Stimulated activated CD8-positive, alpha-beta memory T cell treated with anti-CD3 and anti-CD28 coated beads, Interleukin-15, amount 100 ng/mL, for 4 hours (primary cell): Measurements from ENCODE around the gene OR2A7.
"Not testable (repeated sequence)": the region's sequence is repeated elsewhere in the genome, so short reads cannot be mapped to it uniquely, and the experiment has no call there.

Source experiments
- DNase-seq, 2 donors: peaks; one replicate each; pipeline ENCODE4 v3.0.0-alpha.2; 2020; ENCODE audit warnings: low read depth in 2 of 2

The OR2A7 gene

DNA sequence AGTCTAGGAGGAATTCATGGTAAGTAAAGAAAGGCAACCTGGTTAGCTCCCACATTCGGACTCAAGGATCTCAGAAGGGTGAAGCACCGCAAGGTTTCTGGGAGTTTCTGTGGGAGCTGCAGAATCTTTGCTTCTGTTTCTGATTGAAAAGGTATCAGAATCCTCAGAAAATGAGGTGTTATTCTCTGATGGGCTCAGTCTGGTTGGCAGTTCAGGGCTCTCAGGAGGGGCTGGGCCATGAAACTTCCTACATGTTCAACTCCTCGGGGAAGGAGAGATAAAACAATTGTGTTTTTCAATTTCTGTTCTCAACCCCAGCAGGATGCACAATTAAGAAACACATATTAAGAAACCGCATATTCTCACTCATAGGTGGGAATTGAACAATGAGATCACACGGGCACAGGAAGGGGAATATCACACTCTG lies 9.1 kb downstream of the OR2A7 start:
- no peak for DNase-seq

DNA sequence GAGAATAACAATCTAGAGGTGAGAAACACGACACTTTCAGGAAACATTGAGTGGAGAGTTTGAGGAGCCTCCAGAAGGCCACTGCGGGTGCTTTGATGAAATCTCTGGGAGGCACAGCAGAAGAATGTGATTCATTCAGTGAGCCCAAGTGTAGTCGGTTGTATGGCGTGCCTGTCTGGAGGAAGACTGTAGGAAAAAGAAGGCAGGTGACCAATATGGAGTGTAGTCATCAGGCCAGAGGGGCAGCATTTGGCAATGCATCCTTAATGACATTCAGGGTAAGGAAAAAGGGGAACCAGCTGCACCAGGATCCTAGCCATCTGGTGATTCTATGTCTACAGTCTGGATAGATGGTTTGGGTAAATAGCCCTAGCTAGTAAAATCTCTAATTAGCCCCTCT lies 12.3 kb downstream of the OR2A7 start:
- not testable (repeated sequence) for DNase-seq

DNA sequence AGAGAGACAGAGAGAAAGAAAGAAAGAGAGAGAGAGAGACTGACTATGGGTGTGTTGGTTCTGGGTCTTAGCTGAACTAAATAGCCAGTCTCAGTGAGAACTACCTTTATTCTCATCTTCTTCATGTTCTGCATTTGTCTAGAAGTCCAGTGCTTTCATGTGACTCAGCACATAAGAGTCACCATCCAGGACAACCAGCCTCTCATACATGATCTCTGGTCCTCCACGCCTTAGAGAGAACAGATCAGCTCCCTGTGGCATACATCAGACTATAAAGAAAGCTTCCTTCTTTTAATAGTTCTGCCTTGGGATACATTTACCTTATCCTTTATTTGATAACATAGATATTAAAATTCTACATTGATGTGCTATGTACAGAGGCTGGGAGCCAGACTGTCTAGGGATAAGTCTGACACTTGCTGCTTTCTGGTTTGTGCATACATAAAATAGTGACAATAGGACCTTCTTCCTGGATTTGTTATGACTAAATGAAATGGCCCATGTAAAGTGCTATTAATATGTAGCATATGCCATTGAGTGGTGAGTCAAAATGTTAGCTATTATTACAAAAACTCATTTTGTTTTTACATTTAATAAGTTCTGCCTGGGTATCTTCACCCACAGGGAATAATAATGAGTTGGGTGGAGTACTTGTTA lies 16.8 kb downstream of the OR2A7 start:
- not testable (repeated sequence) for DNase-seq

DNA sequence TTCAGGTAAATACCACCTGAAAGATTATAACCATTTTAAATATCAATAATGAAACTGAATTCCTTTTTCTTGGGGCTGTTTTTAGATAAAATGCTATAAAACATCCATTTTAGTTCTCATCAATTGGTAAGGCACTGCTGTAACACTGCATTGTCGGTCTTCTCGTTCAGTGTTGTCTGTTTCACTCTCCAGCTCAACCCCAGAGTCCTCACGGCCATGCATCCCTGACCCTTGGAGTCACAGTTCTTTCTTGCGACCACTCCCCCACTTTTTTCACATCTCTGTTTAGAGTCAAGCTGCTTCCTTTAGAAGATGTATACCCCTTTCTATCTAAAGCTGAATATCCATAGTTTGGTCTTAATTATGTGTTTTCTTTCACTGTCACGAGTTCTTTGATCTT lies 17.6 kb downstream of the OR2A7 start:
- DNase-seq: not testable (repeated sequence)

DNA sequence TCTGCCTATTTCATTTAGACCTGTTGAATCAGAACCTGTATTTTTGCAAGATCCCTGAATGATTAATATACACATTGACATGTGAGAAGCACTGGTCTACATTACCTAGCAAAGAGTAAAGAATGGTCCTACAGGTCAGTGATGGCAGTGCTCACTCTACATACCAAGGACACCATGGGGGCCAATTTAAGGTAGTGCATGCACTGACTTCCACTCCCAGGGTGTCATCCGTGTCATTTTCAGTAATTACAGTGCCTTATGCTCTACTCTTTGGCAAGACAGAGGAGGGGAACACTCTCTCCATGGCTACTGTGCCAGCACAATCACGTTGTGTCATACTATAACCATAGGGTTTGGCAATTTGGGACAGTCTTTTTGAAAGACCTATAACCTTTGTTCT lies 19.2 kb downstream of the OR2A7 start:
- DNase-seq: not testable (repeated sequence)

DNA sequence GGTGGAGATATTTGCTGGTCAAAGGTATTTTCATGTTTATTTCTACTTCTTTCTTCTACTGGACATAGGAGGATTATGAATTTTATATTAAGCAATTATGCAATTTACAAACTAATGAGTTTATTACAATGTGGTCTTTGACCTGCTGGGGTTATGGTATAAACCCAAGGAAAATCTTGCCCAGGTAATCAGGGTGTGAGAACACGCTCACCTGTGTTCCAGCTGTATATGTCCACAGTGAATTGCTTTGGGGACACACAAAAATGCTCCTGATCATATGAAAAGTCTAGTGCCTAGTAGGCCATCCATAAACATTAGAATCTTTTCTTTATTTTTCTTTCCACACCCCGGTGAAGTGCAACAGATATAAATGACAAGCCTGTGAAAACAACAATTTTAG lies 25.2 kb downstream of the OR2A7 start, which contains the start of gene OR2A42:
TSS of gene OR2A42 (minus strand) at position 241 of the 400 bp plus-strand sequence. CDS start 6,762 bp downstream, outside the sequence.
- DNase-seq: not testable (repeated sequence)

DNA sequence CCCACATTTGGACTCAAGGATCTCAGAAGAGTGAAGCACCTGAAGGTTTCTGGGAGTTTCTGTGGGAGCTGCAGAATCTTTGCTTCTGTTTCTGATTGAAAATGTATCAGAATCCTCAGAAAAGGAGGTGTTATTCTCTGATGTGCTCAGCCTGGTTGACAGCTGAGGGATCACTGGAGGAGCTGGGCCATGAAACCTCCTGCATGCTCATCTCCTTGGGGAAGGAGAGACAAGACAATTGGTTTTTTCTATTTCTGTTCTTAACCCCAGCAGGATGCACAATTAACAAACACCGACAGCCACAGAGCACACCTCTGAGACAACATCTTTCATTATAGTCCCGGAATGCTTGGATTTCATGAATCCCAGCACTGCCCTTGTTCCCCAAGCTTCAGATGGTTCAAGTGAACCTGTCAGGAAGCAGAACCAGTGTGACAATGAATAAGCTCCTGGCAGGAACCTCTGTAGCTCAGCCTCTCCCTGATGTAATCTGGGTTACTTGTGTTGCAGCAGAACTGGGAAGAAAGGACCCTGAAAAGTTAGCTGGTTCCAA lies 26.0 kb downstream of the OR2A7 start:
- DNase-seq: not testable (repeated sequence)

DNA sequence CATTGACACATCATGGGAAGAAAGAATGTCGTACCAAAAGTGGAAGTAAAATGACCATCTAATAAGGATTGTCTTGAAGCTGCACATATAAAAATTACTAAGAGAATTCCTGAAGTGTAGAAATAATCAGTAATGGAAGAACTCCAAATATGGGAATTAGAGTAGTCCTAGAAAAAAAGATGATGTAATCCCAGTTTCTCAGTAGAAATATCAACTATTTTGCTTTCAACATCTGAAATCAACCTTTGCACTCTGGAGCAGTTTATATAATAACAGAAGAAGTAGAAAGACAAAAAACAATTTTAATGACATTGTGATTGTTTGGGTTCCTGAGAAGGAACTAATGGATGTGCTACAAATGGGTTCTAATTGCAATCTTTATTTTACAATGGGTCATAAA lies 31.6 kb downstream of the OR2A7 start:
- not testable (repeated sequence) for DNase-seq

DNA sequence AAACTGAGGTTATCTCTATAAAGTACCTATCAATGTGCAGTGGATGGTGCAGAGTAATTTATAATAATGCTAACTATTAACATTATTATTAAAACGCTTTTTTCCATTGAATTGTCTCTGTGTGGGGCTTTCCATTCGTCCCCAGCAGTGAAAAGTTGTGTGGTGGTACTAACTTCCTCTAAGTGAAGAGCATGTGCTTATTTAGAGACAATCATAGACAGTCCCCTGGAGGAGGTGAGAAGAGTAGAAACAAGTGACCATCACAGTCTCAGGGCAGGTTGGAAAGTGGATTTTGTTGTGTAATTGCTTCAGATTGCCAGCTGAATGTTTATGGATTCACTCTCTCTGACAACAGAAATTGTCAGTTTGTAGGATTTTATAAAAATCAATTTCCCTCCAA lies 33.6 kb downstream of the OR2A7 start:
- not testable (repeated sequence) for DNase-seq

DNA sequence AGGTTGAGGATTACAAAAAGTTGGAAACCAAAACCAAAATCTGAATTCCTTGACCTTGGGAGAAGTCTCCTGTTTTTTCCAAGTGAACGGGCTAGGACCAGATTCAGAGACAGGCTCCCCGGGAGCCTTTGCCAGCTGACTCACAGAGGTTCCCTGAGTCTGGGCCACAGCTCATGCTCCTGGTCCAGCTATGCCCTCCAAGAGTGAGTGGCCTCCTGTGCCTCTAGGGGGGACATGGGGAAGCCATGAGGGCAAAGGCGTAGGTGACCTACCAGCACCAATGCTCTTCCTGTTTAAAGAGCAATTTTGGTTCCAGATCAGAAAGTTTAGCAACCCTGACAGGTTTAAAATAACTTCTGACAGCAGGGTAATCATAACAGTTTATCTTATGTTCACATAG lies 35.8 kb downstream of the OR2A7 start:
- DNase-seq: not testable (repeated sequence)

DNA sequence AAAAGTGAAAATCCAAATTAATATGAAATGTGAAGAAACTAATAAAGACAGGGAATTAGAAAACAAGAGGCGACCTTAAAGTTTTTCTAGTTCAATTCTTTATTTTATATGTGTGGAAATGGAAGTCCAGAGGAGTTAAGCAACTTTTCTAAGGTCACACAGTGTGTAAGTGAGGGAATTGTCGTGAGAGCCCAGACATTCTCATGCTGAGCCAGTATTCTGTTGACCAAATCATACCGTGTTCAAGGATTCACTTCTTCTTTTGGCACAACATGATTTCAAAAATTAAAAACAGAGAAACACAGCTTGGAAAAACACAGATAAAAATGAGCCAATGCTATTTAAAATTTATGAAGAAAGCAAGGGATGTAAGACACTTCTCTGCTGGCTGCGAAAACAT lies 37.7 kb downstream of the OR2A7 start:
- DNase-seq: not testable (repeated sequence)

DNA sequence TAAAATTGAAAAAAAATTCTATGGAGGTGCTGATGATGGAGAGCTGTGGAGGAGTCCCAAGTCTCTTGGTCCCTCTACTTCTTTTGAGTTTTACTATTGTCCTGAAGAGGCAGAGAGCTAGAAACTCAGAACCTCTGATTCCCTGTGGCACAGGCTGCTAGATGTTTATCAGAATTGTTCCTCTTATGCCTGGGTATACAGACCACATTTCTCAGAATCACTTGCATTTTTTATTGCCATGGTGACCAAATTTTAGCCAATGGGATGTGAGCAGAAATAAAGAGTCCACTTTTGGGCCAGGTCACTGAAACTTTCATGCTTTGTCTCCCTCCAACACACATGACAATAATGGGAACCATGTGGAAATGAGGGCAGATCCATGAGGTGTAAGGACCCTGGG lies 40.9 kb downstream of the OR2A7 start:
- DNase-seq: not testable (repeated sequence)

DNA sequence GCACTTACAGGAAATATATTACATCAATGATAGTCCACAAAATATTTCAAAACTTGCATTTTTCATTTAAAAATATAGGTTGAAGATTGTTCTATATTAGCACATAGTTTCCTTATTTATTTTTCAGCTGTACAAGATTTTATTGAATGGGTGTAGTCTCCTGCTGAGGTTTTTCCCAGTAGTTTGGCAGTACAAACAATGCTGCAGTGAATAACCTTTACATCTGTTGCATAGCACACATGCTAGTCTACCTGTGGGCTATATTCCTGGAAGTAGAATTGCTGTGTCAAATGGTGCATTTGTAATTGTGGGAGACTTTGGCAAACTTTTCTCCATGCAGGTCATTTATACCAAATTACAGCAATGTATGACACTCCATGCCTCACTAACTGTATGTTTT lies 44.1 kb downstream of the OR2A7 start:
- not testable (repeated sequence) for DNase-seq

DNA sequence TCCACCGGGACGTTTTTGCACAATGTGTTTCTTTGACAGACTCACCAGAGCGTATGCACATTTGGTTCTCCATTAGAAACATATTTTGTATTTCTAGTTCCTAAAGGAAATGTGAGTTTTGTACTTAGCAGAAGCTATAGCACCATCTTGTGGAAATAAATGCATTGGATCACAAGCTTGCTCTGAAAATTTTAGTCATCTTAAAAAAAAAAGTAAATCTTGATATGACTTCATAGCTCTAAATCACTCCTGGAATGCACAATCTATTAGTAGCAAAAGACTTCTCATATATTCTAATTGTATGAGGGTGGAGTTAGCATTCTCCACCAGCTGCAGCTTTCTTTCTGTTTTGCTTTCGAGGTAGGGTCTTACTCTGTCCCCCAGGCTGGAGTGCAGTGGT lies 45.4 kb downstream of the OR2A7 start:
- not testable (repeated sequence) for DNase-seq

DNA sequence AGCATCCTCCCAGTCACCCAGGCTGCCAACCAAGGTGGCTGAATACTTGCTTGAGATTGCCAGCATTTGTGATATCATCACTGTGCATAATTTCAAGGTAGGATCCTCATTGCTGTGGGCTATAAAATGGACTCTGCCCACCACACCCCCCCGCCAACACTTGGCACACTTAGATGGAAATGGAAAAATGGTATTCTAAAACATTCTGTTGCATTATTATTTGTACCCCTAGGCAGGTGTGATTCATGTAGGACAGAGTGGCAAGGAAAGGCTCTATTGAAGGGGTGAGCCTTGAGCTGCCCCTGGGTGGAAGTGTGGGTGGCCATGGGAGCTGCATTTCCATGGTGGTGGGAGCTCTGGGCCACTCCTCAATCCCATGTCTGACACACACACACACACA lies 46.0 kb downstream of the OR2A7 start:
- DNase-seq: not testable (repeated sequence)

DNA sequence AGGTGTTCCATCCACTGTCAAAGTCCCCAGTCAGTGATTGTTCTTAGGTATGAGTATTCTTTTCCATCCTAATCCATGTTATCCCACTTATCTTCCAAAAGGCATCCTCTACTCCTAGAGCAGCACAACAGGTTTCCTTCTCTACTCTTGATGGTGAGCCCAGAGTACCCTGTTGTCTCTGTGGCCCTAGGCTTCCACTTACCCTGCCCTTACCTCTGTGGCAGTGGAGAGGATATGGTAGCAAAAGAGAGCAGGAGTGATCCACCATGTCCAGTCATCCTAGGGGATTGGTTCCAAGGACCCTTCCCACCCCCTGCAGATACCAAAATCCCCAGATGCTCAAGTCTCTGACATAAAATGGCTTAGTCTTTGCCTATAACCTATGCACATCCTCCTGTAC lies 47.4 kb downstream of the OR2A7 start:
- not testable (repeated sequence) for DNase-seq
